ENCODE data around the gene PDZD11.
"Not testable (repeated sequence)": the region's sequence is repeated elsewhere in the genome, so short reads cannot be mapped to it uniquely, and the experiment has no call there.

PDZD11 gene

GRCh38 chrX:70255452-70255851, 34.3 kb downstream of the PDZD11 start:
- no peak for DNase-seq

- no peak for DNase-seq
Observed at GRCh38 chrX:70254909-70255308, 34.8 kb downstream of the PDZD11 start.

DNA sequence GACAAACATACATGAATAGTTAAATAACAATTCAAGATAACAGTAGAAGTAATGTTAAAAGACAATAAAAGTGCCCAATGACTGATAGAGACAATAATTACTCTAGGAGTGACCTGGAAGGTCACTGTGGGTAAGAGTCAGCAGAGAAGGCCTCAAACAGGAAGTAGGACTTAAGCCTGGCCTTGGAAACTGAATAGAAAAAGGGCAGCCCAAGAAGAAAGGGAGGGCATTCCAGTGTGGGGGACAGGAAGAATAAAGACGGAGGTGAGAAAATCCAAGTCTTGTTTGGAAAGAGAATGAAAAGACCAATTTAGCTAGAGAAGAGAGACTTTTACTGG, 35.7 kb downstream of the PDZD11 start:
- DNase-seq = no peak

- DNase-seq = no peak
Observed at GRCh38 chrX:70253377-70254062, 36.2 kb downstream of the PDZD11 start.

GRCh38 chrX:70252491-70252890, 37.2 kb downstream of the PDZD11 start:
- DNase-seq = no peak

- DNase-seq = no peak
Observed at GRCh38 chrX:70247252-70247651, 42.5 kb downstream of the PDZD11 start.

DNA sequence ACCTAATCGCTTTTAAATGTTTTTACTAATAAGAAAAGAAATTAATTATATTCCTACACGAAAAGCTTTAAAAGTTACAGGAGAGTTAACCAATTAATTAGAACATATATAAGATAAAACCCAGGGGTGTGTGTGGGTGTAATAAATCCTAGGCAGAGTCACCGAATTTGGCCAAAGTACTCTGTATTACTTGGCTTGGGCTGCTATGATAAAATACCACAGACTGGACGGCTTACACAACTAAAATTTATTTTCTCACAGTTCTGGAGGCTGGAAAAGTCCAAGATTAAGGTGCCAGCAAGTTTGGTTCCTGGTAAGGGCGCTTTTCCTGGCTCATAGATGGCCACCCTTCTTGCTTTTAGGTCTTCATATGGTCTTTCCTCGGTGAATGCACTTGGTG, 44.8 kb downstream of the PDZD11 start:
- DNase-seq = no peak

DNA sequence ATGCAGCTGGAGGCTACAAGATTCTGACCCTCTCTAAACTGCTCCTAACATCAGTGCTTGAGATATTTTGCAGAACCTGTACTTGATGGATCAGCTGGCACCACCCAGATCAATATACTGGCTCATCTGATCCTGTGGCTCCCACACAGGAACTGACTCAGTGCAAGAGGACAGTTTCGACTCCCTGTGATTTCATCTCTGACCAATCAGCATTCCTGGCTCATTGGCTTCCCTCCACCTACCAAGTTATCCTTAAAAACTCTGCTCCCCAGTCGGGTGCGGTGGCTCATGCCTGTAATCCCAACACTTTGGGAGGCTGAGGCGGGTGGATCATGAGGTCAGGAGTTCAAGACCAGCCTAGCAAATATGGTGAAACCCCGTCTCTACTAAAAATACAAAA, 46.1 kb downstream of the PDZD11 start:
- not testable (repeated sequence) for DNase-seq

GRCh38 chrX:70241501-70241900, 48.2 kb downstream of the PDZD11 start:
- no peak for DNase-seq

DNA sequence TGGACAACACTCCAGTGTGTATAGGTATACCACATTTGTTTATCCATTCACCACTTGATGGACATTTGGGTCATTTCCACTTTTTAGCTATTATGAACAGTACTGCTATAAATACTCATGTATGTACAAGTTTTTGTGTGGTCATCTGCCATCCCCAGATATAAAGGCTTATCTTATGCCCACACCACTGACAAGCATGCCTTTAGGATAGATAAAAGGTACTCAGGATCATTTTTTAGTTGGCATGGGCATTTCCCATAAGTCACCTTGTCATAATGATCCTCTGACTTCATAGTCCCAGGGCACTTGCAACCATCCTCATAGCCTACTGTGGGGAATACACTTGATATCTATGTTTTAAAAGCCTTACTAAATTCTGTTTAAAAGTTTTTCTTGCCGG, 49.0 kb downstream of the PDZD11 start:
- no peak for DNase-seq
